Esophagus muscularis mucosa (tissue), 4 donors: ENCODE measurements around the gene DEDD. TPM values are rescaled to one million over a fixed set of nuclear protein-coding genes. Genes with fewer than 3 reads are reported as not detected.

ENCODE experiments used
- DNase-seq: peaks from one replicate; pipeline ENCODE4 v3.0.0-alpha.2; 2017; ENCODE audit errors: extremely low spot score
- H3K27ac ChIP-seq, 4 donors: fragments of 200-600 bp; sonication (generic); replicated peaks in 1 of 4; 1 replicate in 3 of 4; 2 replicates in 1 of 4; pipeline ENCODE4 v1.5.1; 2016 to 2019; ENCODE audit warnings: mild to moderate bottlenecking in 1 of 4
- H3K27me3 ChIP-seq, 4 donors: fragments of 200-600 bp; sonication (generic); one replicate each; pipeline versions ENCODE4 v1.5.1 to v1.6.0; 2016 to 2019
- H3K36me3 ChIP-seq, 4 donors: fragments of 200-600 bp; sonication (generic); one replicate each; pipeline ENCODE4 v1.5.1; 2016 to 2019
- H3K4me1 ChIP-seq, 4 donors: fragments of 200-600 bp; sonication (generic); one replicate each; pipeline ENCODE4 v1.5.1; 2016 to 2019
- H3K4me3 ChIP-seq, 4 donors: fragments of 200-600 bp; sonication (generic); 1 replicate in 2 of 4; 2 replicates in 2 of 4; pipeline ENCODE4 v1.5.1; 2016 to 2019; ENCODE audit warnings: mild to moderate bottlenecking in 4 of 4, moderate library complexity in 1 of 4
- H3K9me3 ChIP-seq, 4 donors: fragments of 200-600 bp; sonication (generic); 1 replicate in 3 of 4; 2 replicates in 1 of 4; pipeline ENCODE4 v1.5.1; 2016 to 2019
- EP300 ChIP-seq: sonication (generic); formaldehyde crosslinking; IDR thresholded peaks from one replicate; pipeline ENCODE4 v1.6.1; 2017; ENCODE audit warnings: antibody characterized with exemption
- POLR2A ChIP-seq: fragments of 450-650 bp; IDR thresholded peaks from one replicate; pipeline ENCODE4 v1.6.1; 2017; ENCODE audit warnings: antibody characterized with exemption, moderate library complexity, mild to moderate bottlenecking, low read depth
- POLR2AphosphoS5 ChIP-seq, 2 donors: sonication (generic); formaldehyde crosslinking; IDR thresholded peaks; one replicate each; pipeline ENCODE4 v1.6.1; 2017; ENCODE audit warnings: antibody characterized with exemption in 2 of 2
- WGBS: methylation state at CpG from one replicate; pipeline ENCODE4 v1.1.5; 2018; 5-methylcytosine and 5-hydroxymethylcytosine counted together
- intact Hi-C: fragments of 100-400 bp; cut with DNase I; formaldehyde crosslinking; loops from one replicate; pipeline ENCODE4 v1.15.1; 2023
- total RNA-seq, 4 donors: library from RNA; depleted of rRNA; stranded (reverse); fragments of >200 nt; gene quantifications; one replicate each; pipeline versions ENCODE4 v1.1.0 to v1.2.1, GENCODE V29; 2016
- TF ChIP-seq, protein P1 (sequence below), 3 experiments: fragments of 200-600 bp in 2 of 3; fragments of 450-650 bp in 1 of 3; sonication (generic) in 2 of 3; IDR thresholded peaks; one replicate each; pipeline ENCODE4 v1.5.1; 2017 to 2019; ENCODE audit warnings: antibody characterized with exemption in 3 of 3, mild to moderate bottlenecking in 2 of 3, moderate library complexity in 1 of 3

The DEDD gene
- total RNA-seq, 4 donors from 2014 or later, result 37.0 to 82.5 (median 47.7) TPM

DNA sequence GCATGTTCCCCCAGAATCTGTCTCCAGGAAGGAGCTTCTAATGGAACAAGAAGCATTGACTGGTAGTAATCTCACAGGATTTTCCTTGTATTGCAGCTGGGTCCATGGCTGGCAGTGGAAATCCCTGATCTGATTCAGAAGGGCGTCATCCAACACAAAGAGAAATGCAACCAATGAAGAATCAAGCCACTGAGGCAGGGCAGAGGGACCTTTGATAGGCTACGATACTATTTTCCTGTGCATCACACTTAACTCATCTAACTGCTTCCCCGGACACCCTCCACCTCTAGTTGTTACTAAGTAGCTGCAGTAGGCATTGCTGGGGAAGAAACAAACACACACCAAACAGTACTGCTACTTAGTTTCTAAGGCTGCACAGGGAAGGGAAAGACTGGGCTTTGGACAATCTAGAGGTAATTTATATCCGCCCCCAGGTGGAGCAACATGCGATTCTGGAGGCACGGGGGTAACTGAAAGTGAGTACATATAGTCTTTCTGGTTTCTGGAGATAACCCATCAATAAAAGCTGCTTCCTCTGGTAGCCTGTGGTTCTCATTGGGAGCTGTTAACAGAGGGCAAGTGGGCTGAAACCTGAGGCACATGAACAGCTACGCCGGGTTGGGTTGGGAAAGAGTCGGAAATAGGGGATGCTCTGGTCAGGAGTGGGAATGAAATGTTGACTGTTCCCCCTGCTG is 26.0 kb upstream of the DEDD start:
- H3K4me1 ChIP-seq, result peaks cover 36 to 56% (median 46%) of the 10 kb centered on the region in 4 donors
- DNase-seq, result no peak
- peak overlapping the region; percentile 81 to 88 (median 86) for H3K4me3 ChIP-seq
- TF ChIP-seq, protein P1, sequence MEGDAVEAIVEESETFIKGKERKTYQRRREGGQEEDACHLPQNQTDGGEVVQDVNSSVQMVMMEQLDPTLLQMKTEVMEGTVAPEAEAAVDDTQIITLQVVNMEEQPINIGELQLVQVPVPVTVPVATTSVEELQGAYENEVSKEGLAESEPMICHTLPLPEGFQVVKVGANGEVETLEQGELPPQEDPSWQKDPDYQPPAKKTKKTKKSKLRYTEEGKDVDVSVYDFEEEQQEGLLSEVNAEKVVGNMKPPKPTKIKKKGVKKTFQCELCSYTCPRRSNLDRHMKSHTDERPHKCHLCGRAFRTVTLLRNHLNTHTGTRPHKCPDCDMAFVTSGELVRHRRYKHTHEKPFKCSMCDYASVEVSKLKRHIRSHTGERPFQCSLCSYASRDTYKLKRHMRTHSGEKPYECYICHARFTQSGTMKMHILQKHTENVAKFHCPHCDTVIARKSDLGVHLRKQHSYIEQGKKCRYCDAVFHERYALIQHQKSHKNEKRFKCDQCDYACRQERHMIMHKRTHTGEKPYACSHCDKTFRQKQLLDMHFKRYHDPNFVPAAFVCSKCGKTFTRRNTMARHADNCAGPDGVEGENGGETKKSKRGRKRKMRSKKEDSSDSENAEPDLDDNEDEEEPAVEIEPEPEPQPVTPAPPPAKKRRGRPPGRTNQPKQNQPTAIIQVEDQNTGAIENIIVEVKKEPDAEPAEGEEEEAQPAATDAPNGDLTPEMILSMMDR (IDR thresholded peaks at IDR 0.05), result no peak
- TF ChIP-seq POLR2AphosphoS5 (IDR thresholded peaks at IDR 0.05), result no peak
- no peak for TF ChIP-seq POLR2A
- TF ChIP-seq EP300, result no peak
- no peaks in the 10 kb centered on the region for H3K27me3 ChIP-seq
- no peaks in the 10 kb centered on the region for H3K9me3 ChIP-seq
- intact Hi-C loops, result no loop called here
- H3K27ac ChIP-seq, result peak overlapping the region; percentile 87 to 90 (median 88)
- H3K36me3 ChIP-seq, result peaks cover 5 to 50% (median 34%) of the 10 kb centered on the region in 4 donors
- WGBS, result 74% methylated on average over 9 of the region's 9 CpGs

DNA sequence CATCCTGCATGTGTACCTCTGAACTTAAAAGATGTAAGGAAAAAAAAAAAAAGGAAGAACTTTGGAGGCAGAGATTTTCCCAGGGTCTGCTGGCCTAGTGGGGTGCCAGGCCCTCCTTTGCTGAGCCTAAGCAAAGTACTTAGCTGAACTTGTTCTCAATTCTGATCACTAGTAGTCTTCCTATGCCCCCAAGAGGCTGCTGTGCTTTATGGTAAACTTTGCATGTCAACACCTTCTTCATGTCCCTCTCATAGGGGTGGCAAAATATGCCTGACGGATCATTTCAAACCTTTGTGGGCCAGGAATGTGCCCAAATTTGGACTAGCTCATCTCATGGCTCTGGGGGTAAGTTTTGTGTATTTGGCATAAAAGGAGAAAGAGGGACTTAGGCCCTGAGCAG is 25.4 kb upstream of the DEDD start:
- TF ChIP-seq POLR2A (no peak), POLR2AphosphoS5 (IDR thresholded peaks at IDR 0.05) (no peak), EP300 (no peak)
- TF ChIP-seq, protein P1 (IDR thresholded peaks at IDR 0.05), result no peak
- H3K27me3 ChIP-seq, result no peaks in the 10 kb centered on the region
- no peak for DNase-seq
- peaks cover 5 to 44% (median 30%) of the 10 kb centered on the region in 4 donors for H3K36me3 ChIP-seq
- WGBS, result 71% methylated on average over 1 of the region's 1 CpG
- H3K9me3 ChIP-seq, result no peaks in the 10 kb centered on the region
- no peak overlapping the region for H3K4me3 ChIP-seq
- peaks cover 36 to 62% (median 52%) of the 10 kb centered on the region in 4 donors for H3K4me1 ChIP-seq
- no peak overlapping the region for H3K27ac ChIP-seq
- intact Hi-C loops, result no loop called here

DNA sequence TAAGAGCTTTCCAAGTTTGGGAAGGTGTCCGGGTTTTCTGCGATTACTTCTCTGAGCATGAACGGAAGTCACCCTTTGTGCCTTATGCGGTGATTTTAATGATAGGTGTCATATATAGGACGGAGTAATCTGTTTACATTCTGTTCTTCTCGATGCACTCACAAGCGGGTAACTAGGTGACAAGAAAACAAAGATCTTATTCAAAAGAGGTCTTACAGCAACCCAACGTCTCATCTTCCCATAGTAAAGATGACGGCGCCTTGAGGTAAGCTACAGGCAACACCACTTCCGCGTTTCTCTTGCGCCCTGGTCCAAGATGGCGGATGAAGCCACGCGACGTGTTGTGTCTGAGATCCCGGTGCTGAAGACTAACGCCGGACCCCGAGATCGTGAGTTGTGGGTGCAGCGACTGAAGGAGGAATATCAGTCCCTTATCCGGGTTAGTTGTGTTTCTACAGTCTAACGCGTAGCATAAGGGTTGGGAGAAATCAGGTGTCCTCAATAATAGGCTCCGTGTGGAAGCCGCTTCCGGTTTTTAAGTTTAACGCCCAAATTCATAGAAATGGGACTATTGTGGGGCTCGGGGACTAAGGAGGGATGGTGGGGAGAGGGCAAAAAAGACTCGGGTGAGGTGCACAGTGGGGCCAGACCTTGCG is 21.3 kb upstream of the DEDD start, which contains the start of gene UFC1:
Gene UFC1, plus strand, starts transcription at position 297 of the 656 bp plus-strand sequence. Its CDS starts 20 bp downstream, at position 317.
- H3K27me3 ChIP-seq, result no peaks in the 10 kb centered on the region
- WGBS, result under 1% methylated on average over 20 of the region's 33 CpGs
- peaks cover 5 to 20% (median 15%) of the 10 kb centered on the region in 4 donors for H3K36me3 ChIP-seq
- peaks cover 14 to 30% (median 25%) of the 10 kb centered on the region in 4 donors for H3K4me1 ChIP-seq
- peak within 1 kb of the TSS; percentile 84 to 92 (median 85) for H3K27ac ChIP-seq
- DNase-seq, result peak; percentile 95
- no peaks in the 10 kb centered on the region for H3K9me3 ChIP-seq
- intact Hi-C loops, result loop anchor here (2.0 kb wide), 1 partner anchor 21 kb away; the partner anchor contains the start of gene DEDD
- TF ChIP-seq EP300, result no peak
- TF ChIP-seq, protein P1 (IDR thresholded peaks at IDR 0.05), result no peak
- TF ChIP-seq POLR2A, result no peak
- peak; percentile 57 to 74 for TF ChIP-seq POLR2AphosphoS5 (IDR thresholded peaks at IDR 0.05)
- H3K4me3 ChIP-seq, result peak within 1 kb of the TSS; percentile 63 to 73 (median 64)

DNA sequence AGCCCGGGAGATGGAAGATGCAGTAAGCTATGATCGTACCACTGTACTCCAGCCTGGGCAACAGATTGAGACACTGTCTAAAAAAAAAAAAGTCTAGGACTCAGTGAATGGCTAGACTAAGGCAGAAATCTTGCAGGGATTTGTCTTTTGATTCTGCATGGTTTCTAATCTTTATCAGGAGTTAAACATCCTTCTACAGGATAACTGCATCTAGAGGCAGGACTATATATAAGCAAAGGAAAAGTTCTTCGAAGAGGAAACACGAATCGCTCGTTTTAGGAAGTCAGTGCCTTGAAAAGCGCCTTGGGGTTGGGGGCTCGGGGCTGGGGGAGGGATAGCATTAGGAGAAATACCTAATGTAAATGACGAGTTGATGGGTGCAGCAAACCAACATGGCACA is 20.7 kb upstream of the DEDD start:
- Histone ChIP-seq H3K9me3 (no peaks in the 10 kb centered on the region), H3K4me3 (peak overlapping the region; percentile 63 to 73 (median 64)), H3K4me1 (peaks cover 9 to 24% (median 20%) of the 10 kb centered on the region in 4 donors), H3K36me3 (peaks cover 5 to 16% (median 12%) of the 10 kb centered on the region in 4 donors), H3K27ac (peak overlapping the region; percentile 84 to 92 (median 85)), H3K27me3 (no peaks in the 10 kb centered on the region)
- WGBS, result 22% methylated on average over 9 of the region's 9 CpGs
- intact Hi-C loops, result no loop called here
- DNase-seq, result no peak
- TF ChIP-seq, protein P1 (IDR thresholded peaks at IDR 0.05), result no peak
- TF ChIP-seq POLR2AphosphoS5 (IDR thresholded peaks at IDR 0.05) (no peak), POLR2A (no peak), EP300 (no peak)
